HEK293T (cell line): Measurements from ENCODE around the gene GRK6.

Source experiments
- ARNT ChIP-seq: fragments of 450-650 bp; IDR thresholded peaks from 2 replicates; pipeline ENCODE4 v1.6.1; 2017; ENCODE audit warnings: mild to moderate bottlenecking
- ELF4 ChIP-seq: fragments of 450-650 bp; IDR thresholded peaks from 2 replicates; pipeline ENCODE4 v1.6.1; 2017; ENCODE audit warnings: antibody characterized with exemption
- FOXK2 ChIP-seq: fragments of 450-650 bp; IDR thresholded peaks from 2 replicates; pipeline ENCODE4 v1.6.1; 2016; ENCODE audit warnings: mild to moderate bottlenecking
- SUZ12 ChIP-seq: fragments of 450-650 bp; IDR thresholded peaks from 2 replicates; pipeline ENCODE4 v1.6.1; 2016; ENCODE audit warnings: mild to moderate bottlenecking
- TARDBP ChIP-seq: fragments of 450-650 bp; IDR thresholded peaks from 2 replicates; pipeline ENCODE4 v1.6.1; 2016
- ZNF384 ChIP-seq: fragments of 450-650 bp; IDR thresholded peaks from 2 replicates; pipeline ENCODE4 v1.6.1; 2016

GRCh38 chr5:177396078-177396477 lies 30.4 kb upstream of the GRK6 start:
- TF ChIP-seq ZNF384 (no peak), ARNT (no peak), SUZ12 (no peak), TARDBP (no peak), ELF4 (no peak), FOXK2 (no peak)
